Epithelial cell of prostate (primary cell): ENCODE measurements around the gene FAM124B.
A peak's percentile ranks its signal among the peaks of the same experiment; 100 is the strongest.

Experiments
- DNase-seq: peaks from one replicate; pipeline ENCODE4 v3.0.0-alpha.2; 2011; ENCODE audit warnings: low read depth, low spot score
- H3K27ac ChIP-seq: fragments of 450-650 bp; 2 replicates; pipeline ENCODE4 v1.5.1; 2017; ENCODE audit warnings: mild to moderate bottlenecking

FAM124B gene

GRCh38 chr2:224401641-224402342 lies at the start of gene FAM124B:
Gene FAM124B (minus strand): TSS chr2:224402107. CDS start chr2:224401768, 339 bp downstream.
- no peak within 1 kb of the TSS for H3K27ac ChIP-seq
- DNase-seq: no peak

GRCh38 chr2:224449212-224450147 lies 47.6 kb upstream of the FAM124B start:
- DNase-seq: no peak
- H3K27ac ChIP-seq: no peak overlapping the region

- H3K27ac ChIP-seq: no peak overlapping the region
- peak; percentile 41 for DNase-seq
These were observed 46.3 kb upstream of the FAM124B start for GRCh38 chr2:224448236-224448635.

- no peak overlapping the region for H3K27ac ChIP-seq
- no peak for DNase-seq
These were observed 42.9 kb upstream of the FAM124B start for GRCh38 chr2:224444783-224445182.

GRCh38 chr2:224444021-224444420 lies 42.1 kb upstream of the FAM124B start:
- DNase-seq: no peak
- H3K27ac ChIP-seq: no peak overlapping the region

- peak overlapping the region; percentile 45 for H3K27ac ChIP-seq
- no peak for DNase-seq
These were observed 40.4 kb upstream of the FAM124B start for GRCh38 chr2:224442071-224442967.

GRCh38 chr2:224440988-224441387 lies 39.1 kb upstream of the FAM124B start:
- H3K27ac ChIP-seq: peak overlapping the region; percentile 45
- peak; percentile 39 for DNase-seq

GRCh38 chr2:224438726-224439125 lies 36.8 kb upstream of the FAM124B start:
- DNase-seq: no peak
- H3K27ac ChIP-seq: peak overlapping the region; percentile 15

GRCh38 chr2:224436634-224437033 lies 34.7 kb upstream of the FAM124B start:
- peak; percentile 92 for DNase-seq
- peak overlapping the region; percentile 1 for H3K27ac ChIP-seq

GRCh38 chr2:224434618-224435017 lies 32.7 kb upstream of the FAM124B start:
- H3K27ac ChIP-seq: no peak overlapping the region
- no peak for DNase-seq

- no peak overlapping the region for H3K27ac ChIP-seq
- DNase-seq: no peak
These were observed 31.5 kb upstream of the FAM124B start for GRCh38 chr2:224433442-224433841.

- no peak for DNase-seq
- H3K27ac ChIP-seq: no peak overlapping the region
These were observed 30.2 kb upstream of the FAM124B start for GRCh38 chr2:224432003-224432579.

- DNase-seq: no peak
- H3K27ac ChIP-seq: no peak overlapping the region
These were observed 27.5 kb upstream of the FAM124B start for GRCh38 chr2:224429441-224429810.

- no peak for DNase-seq
- H3K27ac ChIP-seq: no peak overlapping the region
These were observed 27.0 kb upstream of the FAM124B start for GRCh38 chr2:224428787-224429440.

- no peak for DNase-seq
- no peak overlapping the region for H3K27ac ChIP-seq
These were observed 25.6 kb upstream of the FAM124B start for GRCh38 chr2:224427471-224427870.

GRCh38 chr2:224426656-224427055 lies 24.7 kb upstream of the FAM124B start:
- no peak overlapping the region for H3K27ac ChIP-seq
- DNase-seq: no peak

- DNase-seq: no peak
These were observed 19.2 kb upstream of the FAM124B start for GRCh38 chr2:224421065-224421464.

GRCh38 chr2:224417947-224418346 lies 16.0 kb upstream of the FAM124B start:
- no peak for DNase-seq
- no peak overlapping the region for H3K27ac ChIP-seq

More at GRCh38 chr2:224421065-224421464, 19.2 kb upstream of the FAM124B start:
- no peak overlapping the region for H3K27ac ChIP-seq

- no peak overlapping the region for H3K27ac ChIP-seq
- no peak for DNase-seq
These were observed 15.4 kb upstream of the FAM124B start for GRCh38 chr2:224417361-224417729.
